ENCODE data around the gene CCDC33.
A peak's percentile ranks its signal among the peaks of the same experiment; 100 is the strongest.

The CCDC33 gene

GRCh38 chr15:74291101-74292071, 55.3 kb downstream of the CCDC33 start:
- DNase-seq = peak; percentile 57

DNA sequence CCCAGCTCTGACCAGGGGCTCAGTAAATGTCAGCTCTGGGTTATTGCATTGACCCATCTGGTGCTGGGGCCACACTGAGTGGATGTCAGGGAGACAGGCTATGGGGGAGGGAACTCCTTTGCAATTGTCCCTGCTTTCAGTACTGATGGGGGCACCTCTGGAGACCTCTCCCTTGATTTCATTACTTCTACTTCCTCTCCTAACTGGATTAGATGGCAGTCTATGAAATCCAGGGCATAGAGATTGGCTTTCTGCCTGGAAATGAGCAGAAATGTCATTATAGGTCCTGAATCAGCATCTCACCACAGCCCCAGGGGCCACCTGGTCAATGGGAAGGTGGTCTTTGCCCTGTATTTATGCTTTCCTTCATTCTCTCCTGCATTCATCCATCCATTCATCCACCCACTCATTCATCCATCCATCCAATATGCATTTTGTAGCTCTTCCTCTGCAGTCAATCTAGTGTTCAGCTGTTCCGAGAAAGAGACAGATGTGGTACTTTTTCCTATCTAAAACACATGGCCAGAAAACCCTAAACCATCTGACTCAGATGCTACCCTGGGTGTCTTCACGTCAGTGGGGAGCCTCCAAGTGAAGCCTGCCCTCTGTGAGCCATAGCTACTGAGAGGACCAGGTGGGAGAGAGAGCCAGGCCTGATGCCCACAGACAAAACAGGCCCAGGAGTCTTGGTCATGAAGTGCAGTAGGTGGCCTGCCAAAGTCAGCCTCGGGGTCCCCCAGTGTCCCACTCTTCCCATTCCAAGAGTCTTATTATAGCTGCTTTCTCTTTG, 57.1 kb downstream of the CCDC33 start:
- no peak for DNase-seq

- no peak for DNase-seq
Observed at GRCh38 chr15:74294010-74294409, 57.9 kb downstream of the CCDC33 start.

GRCh38 chr15:74295800-74296199, 59.7 kb downstream of the CCDC33 start:
- no peak for DNase-seq

DNA sequence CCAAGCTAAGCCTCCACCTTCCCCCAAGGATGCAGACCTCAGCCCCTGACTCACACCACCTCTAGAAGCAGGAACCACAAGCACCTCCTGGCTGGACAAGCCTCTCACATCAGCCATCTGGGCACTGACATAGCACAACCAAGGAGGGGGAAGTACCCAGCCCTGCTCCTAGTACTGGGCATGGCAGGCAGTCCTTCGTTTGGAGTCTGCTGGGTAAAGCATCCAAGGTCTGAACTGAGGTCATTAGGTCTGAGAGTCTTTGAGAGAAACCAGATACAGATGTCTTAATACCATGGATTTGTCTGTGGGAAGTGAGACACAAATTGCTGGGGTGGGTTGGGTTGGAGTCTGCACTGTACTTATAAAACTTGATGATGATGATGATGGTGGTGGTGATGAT, 61.8 kb downstream of the CCDC33 start:
- DNase-seq = no peak

DNA sequence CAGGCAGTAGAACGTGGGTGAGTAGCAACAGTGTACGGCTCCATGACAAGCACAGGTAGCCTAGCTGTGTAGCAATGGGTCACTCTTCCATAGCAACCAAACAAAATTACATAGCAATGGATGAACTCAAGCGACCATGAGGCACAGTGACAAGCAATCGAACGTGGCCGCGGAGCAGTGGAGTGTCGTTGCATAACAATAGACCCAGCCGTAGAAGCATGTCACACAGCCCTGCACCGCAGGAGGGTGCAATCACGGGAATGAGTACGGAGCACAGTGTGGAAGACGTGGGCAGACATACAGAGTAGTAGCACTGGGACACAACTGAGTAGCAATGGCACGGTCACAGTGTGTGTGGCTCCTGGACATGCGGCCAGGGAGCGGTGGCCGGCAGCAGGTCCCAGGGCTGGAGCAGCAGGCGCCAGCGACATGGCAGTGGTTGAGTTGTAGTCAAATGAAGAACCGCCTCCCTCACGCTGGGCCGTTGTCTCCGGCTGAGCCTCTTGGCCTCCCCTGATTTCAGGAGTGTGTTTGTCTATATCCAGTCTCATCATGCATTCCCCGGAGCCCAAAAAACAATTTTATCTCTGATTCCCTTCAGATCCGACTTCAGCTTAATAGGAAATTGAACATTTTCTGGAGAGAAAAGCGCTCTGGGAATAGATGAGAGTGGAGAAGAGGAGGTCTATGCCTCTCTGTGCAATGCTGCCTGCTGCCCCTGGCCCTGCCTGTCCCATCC, 64.1 kb downstream of the CCDC33 start:
- DNase-seq = no peak

GRCh38 chr15:74301583-74302361, 65.6 kb downstream of the CCDC33 start:
- DNase-seq = no peak

DNA sequence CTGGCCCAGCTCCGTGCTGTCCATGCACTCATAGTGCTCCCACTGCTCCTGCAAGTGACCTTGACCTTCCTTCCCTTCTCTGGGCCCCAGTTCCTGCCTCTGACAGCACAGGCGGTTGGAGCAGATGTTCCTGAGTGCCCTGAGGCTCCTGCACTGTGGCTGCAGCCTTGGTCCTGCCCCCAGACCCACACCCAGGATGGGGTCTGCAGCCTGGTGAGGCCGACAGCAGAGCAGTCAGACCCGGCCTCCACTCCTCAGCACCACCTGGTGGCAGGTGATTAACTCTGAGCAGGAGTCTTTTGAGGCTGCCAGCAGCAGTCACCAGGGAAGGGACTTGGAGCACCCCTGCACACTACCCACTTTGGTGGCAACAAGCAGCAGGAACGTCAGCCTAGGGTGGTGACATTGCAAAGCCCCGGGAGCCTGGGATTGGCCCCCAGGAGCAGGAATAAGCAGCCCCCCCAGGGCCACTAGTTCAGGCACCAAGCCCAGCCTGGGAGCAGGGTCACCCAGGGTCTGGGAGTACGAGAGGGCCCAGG, 66.8 kb downstream of the CCDC33 start:
- DNase-seq = no peak

DNA sequence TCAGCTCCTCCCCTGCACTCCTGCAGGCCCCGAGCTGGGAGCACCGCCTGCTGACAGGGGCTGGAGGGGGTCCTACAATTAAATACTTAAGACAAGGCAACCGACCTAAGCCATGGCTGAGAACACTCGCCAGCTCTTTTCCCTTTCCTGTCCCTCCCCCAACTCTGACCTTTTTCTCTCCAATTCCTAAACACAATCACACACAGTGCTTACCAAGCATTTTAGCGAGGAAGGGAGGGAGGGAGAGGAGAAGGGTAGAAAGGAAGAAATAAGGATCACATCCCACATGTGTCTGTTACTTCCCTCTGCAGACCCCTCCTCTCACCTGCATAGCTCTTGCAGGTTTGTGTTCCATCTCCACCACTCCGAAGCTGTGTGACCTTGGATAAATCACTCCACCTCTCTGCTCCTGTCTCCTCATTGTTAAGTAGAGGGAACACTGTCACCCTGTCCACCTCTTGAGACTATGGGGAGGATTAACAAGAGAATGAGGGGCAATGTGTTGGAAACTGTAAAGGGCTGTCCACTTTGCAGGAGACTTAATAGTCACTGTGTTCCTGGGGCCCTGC, 67.7 kb downstream of the CCDC33 start:
- DNase-seq = no peak

DNA sequence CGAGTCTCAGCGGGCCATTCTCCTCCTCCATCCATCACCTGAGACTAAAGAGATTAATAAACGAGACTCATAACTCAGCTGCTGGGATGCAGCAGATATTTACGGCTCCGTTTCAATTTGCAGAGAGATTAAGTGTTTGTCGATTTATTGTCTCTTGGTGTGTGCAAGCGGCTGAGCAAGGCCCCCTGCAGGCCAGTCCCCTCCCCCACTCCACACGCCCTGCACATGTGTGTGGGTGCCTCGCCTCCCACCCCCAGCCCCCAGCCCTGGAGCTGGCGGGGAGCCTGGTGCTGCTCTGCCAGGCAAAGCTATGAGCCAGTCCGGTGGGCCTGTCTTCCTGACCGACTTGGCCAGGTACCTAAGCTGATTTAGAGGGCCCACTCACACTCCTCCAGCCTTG, 68.3 kb downstream of the CCDC33 start:
- no peak for DNase-seq

GRCh38 chr15:74305687-74306086, 69.6 kb downstream of the CCDC33 start:
- no peak for DNase-seq

- no peak for DNase-seq
Observed at GRCh38 chr15:74306781-74307217, 70.7 kb downstream of the CCDC33 start.

GRCh38 chr15:74307827-74308811, 72.0 kb downstream of the CCDC33 start:
- no peak for DNase-seq

GRCh38 chr15:74311734-74312444, 75.8 kb downstream of the CCDC33 start:
- no peak for DNase-seq

GRCh38 chr15:74312445-74313007, 76.4 kb downstream of the CCDC33 start:
- peak; percentile 90 for DNase-seq

DNA sequence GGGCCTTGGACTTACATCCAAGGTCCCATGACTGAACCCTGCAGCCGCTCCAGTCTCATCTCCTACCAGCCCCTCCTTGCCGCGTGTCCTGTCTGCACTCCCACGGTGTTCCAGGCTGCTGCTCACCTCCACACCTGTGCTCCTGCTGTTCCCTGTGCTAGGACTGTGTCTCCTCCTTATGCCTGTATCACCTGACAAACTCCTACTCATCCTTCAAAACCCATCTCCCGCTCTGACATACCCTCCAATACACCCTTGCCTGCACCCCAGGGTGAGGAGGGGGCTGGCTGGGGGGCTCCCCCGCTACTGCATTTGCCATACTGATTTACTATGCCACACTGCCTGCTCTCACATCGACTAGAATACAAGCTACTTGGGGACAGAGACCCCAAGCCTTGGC, 77.8 kb downstream of the CCDC33 start:
- no peak for DNase-seq

GRCh38 chr15:74314795-74315438, 78.8 kb downstream of the CCDC33 start:
- DNase-seq = no peak

DNA sequence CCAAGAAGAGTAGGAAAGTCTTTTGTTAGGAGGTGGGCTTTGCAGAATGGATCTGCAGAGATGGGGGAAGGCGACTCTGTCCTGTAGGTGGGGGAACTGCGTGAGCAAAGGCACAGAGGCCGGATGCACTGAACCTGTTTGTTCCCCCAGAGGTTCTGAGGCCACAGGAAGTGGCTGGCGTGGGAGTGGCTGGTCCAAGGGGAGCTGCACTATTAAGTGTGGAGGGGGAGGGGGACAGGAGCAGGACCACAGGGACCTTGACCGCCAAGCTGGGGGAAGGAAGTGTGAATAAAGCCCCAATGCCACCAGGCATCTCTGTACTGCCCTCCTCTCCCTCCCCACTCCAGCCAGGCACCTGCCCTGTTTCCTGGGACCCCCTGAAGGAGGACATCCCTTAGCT, 79.5 kb downstream of the CCDC33 start:
- DNase-seq = no peak

DNA sequence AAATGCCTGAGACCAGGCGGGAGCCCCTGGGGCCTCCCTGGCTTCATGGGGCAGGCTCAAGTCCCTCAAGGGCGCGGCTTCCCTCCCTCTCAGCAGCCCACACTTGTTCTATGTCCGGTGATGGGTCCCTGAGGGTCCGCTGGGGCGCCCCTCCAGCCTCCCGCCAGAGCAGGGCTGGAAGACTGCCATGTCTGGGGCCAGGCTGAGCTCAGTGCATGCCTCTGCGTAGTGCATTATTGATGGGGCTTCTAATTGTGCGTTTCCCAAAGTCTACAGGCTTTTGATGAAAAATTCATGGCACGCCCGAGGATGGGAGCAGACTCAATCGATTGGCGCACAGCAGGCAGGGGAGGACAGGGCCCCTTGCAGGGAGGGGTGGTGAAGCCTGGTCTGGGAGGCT, 80.0 kb downstream of the CCDC33 start:
- DNase-seq = no peak
